Measurements from ENCODE around the gene DHX30. TPM values are rescaled to one million over a fixed set of nuclear protein-coding genes. Genes with fewer than 3 reads are reported as not detected.

Gene DHX30
- total RNA-seq, 1 donor from 2014 or later, result 49.8 TPM

DNA sequence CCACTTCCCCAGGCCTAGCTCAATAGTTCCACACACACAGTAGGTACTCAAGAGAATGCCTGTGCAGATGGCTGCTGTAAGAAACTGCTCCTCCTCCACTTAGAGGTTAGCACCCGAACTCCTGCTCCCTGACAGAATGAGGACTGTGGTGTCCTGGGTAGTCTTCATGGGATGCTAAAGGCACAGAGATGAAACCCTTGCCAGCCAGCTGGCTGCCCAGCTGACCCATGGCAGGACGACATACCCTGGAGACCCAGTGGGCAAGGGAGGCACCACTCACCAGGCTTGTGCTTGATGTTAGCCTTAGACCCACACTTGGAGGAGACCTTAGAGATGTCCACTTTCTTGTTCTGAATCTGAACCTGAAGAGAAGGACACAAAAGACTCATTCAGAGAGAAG, 54.2 kb downstream of the DHX30 start:
- Histone ChIP-seq H3K27me3 (ENCODE audit: low read depth) (no peaks in the 10 kb centered on the region), H3K9me3 (replicated peaks) (no peaks in the 10 kb centered on the region), H3K36me3 (peaks cover 88% of the 10 kb centered on the region), H3K4me3 (no peak overlapping the region), H3K4me1 (peaks cover 22% of the 10 kb centered on the region), H3K27ac (replicated peaks) (peak overlapping the region; percentile 30)
- intact Hi-C loops (cut with micrococcal nuclease), result no loop called here
- no peak for DNase-seq
- TF ChIP-seq, protein P1, sequence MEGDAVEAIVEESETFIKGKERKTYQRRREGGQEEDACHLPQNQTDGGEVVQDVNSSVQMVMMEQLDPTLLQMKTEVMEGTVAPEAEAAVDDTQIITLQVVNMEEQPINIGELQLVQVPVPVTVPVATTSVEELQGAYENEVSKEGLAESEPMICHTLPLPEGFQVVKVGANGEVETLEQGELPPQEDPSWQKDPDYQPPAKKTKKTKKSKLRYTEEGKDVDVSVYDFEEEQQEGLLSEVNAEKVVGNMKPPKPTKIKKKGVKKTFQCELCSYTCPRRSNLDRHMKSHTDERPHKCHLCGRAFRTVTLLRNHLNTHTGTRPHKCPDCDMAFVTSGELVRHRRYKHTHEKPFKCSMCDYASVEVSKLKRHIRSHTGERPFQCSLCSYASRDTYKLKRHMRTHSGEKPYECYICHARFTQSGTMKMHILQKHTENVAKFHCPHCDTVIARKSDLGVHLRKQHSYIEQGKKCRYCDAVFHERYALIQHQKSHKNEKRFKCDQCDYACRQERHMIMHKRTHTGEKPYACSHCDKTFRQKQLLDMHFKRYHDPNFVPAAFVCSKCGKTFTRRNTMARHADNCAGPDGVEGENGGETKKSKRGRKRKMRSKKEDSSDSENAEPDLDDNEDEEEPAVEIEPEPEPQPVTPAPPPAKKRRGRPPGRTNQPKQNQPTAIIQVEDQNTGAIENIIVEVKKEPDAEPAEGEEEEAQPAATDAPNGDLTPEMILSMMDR (IDR thresholded peaks at IDR 0.05; ENCODE audit: borderline replicate concordance), result no peak

DNA sequence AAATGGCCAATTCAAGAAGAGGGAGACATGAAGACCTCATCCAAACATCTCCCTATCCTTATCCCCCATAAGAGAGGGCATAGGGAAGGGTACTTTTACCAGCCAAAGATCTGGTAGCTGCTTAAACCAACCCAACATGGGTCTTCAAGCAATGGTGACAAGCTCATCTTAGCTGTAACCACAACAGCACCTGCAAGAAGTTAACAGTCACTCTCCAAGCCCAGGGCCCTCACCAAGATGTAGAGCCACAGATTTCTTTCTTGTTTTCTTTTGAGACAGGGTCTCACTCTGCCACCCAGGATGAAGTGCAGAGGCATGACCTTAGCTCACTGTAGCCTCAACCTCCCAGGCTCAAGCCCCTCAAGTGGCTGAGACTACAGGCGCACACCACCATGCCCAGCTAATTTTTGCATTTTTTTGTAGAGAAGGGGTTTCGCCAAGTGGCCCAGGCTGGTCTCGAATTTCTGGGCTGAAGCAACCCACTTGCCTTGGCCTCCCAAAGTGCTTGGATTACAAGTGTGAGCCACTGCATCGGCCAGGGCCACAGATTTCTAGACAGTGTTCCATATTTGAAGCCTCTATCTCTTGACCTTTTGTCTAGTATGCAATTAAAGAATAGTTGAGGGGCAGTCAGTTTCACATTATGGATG, 57.1 kb downstream of the DHX30 start:
- Histone ChIP-seq H3K27ac (replicated peaks) (peak overlapping the region; percentile 27), H3K27me3 (ENCODE audit: low read depth) (no peaks in the 10 kb centered on the region), H3K4me1 (peaks cover 22% of the 10 kb centered on the region), H3K4me3 (no peak overlapping the region), H3K36me3 (peaks cover 82% of the 10 kb centered on the region), H3K9me3 (replicated peaks) (no peaks in the 10 kb centered on the region)
- TF ChIP-seq, protein P1 (IDR thresholded peaks at IDR 0.05; ENCODE audit: borderline replicate concordance), result no peak
- intact Hi-C loops (cut with micrococcal nuclease), result no loop called here
- DNase-seq, result no peak

DNA sequence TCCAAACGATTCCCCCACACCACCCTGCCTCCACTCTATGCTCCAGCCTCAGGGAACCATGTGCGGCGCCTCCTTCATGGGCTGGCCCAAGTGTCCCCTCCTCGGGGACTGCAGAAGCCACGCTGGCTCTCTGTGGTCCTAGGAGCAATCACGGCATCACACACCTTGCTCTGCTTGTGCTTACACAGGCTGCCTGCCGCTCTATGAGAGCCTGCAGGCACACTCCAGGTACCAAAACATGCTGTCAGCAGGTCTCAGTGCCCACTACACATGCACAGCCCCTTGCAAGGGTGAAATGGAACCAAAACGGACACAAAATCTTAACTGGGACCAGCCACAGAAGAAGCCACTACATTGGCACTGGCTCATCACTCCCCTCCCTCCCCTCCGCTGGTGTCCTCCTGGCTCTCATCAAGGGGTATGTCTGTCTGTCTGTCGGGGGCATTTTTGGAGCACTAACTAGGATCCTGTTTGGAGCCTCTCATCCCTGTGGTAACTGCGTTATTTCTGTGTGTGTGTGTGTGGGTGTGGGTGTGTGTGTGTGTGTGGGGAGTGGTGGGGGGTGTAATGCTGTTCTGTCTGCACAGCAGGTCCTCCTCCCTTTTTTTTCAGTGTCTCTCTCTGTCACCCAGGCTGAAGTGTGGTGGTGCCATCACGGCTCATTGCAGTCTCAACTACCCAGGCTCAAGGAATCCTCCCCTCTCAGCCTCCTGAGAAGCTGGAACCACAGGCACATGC, 60.6 kb downstream of the DHX30 start:
- intact Hi-C loops (cut with micrococcal nuclease), result no loop called here
- no peak overlapping the region for H3K27ac ChIP-seq (replicated peaks)
- no peaks in the 10 kb centered on the region for H3K27me3 ChIP-seq (ENCODE audit: low read depth)
- peaks cover 9% of the 10 kb centered on the region for H3K4me1 ChIP-seq
- no peaks in the 10 kb centered on the region for H3K9me3 ChIP-seq (replicated peaks)
- peaks cover 85% of the 10 kb centered on the region for H3K36me3 ChIP-seq
- TF ChIP-seq, protein P1 (IDR thresholded peaks at IDR 0.05; ENCODE audit: borderline replicate concordance), result no peak
- DNase-seq, result no peak
- H3K4me3 ChIP-seq, result no peak overlapping the region

DNA sequence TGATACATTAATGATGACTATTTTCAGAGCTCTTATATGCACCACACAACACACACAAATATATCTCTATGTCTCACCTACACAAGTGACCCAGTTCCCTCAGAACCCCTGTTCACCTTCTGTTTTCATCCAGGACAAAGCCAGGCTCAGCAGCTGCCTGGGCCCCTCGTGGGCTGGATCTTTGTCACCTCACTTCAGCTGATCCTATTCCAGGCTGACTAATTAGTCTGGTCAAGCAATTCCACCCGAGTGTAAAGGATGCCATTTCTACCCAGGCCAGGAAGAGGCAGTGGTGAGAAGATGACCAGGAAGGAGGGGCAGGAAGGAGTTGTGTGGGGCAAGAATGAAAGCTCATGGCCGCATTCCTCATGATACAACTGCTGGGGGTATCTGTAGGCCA, 62.3 kb downstream of the DHX30 start:
- Histone ChIP-seq H3K36me3 (peaks cover 86% of the 10 kb centered on the region), H3K27ac (replicated peaks) (no peak overlapping the region), H3K9me3 (replicated peaks) (no peaks in the 10 kb centered on the region), H3K27me3 (ENCODE audit: low read depth) (no peaks in the 10 kb centered on the region), H3K4me1 (peaks cover 15% of the 10 kb centered on the region), H3K4me3 (no peak overlapping the region)
- TF ChIP-seq, protein P1 (IDR thresholded peaks at IDR 0.05; ENCODE audit: borderline replicate concordance), result no peak
- DNase-seq, result no peak
- intact Hi-C loops (cut with micrococcal nuclease), result no loop called here

DNA sequence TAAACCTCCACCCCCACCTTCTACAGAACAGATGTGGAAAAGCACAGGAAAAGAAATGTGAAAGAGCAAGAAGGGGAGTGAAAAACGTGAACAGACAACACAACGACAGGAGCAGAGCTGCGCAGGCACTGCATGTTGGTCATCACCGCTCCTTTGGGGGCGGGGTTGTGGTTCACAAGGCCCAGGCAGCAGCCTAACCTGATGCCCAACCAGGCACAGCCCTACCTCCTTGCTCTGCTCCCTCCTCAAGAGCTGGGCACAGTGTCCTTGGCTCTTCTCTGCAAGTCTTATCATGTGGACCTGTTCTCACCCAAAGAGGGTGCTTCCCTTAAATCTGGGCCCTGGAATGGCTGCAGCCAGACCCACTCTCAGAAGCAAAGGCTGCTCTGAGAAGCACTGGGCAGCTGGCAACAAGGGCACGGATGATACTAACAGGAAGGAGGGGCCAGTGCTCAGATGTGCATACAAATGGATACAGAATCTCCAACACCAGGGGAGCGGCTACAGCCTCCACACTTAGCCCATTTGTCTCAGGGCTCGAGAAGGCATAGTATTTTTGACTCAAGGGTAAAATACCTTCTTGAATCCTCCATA, 64.6 kb downstream of the DHX30 start:
- TF ChIP-seq, protein P1 (IDR thresholded peaks at IDR 0.05; ENCODE audit: borderline replicate concordance), result no peak
- no peak for DNase-seq
- intact Hi-C loops (cut with micrococcal nuclease), result no loop called here
- H3K27ac ChIP-seq (replicated peaks), result no peak overlapping the region
- H3K9me3 ChIP-seq (replicated peaks), result no peaks in the 10 kb centered on the region
- no peaks in the 10 kb centered on the region for H3K27me3 ChIP-seq (ENCODE audit: low read depth)
- H3K4me1 ChIP-seq, result peaks cover 19% of the 10 kb centered on the region
- H3K4me3 ChIP-seq, result no peak overlapping the region
- H3K36me3 ChIP-seq, result peaks cover 98% of the 10 kb centered on the region

Measured in left ventricle myocardium inferior (tissue), 1 donor.